ENCODE data around the gene MX1.

The MX1 gene

GRCh38 chr21:41488080-41488479 lies 62.0 kb downstream of the MX1 start:
- DNase-seq (ENCODE audit: low read depth in 2 of 3, low spot score in 1 of 3): no peak

GRCh38 chr21:41489329-41489728 lies 63.3 kb downstream of the MX1 start:
- no peak for DNase-seq (ENCODE audit: low read depth in 2 of 3, low spot score in 1 of 3)

GRCh38 chr21:41490330-41490729 lies 64.3 kb downstream of the MX1 start:
- no peak for DNase-seq (ENCODE audit: low read depth in 2 of 3, low spot score in 1 of 3)

GRCh38 chr21:41491412-41491811 lies 65.4 kb downstream of the MX1 start:
- no peak for DNase-seq (ENCODE audit: low read depth in 2 of 3, low spot score in 1 of 3)

- DNase-seq (ENCODE audit: low read depth in 2 of 3, low spot score in 1 of 3): no peak
Measured at GRCh38 chr21:41494242-41494641, 68.2 kb downstream of the MX1 start.

- DNase-seq (ENCODE audit: low read depth in 2 of 3, low spot score in 1 of 3): no peak
Measured at GRCh38 chr21:41497008-41497407, 71.0 kb downstream of the MX1 start.

GRCh38 chr21:41497788-41498187 lies 71.7 kb downstream of the MX1 start:
- no peak for DNase-seq (ENCODE audit: low read depth in 2 of 3, low spot score in 1 of 3)

GRCh38 chr21:41499920-41500319 lies 73.9 kb downstream of the MX1 start:
- DNase-seq (ENCODE audit: low read depth in 2 of 3, low spot score in 1 of 3): no peak

- no peak for DNase-seq (ENCODE audit: low read depth in 2 of 3, low spot score in 1 of 3)
Measured at GRCh38 chr21:41500363-41500762, 74.3 kb downstream of the MX1 start.

GRCh38 chr21:41500931-41501381 lies 74.9 kb downstream of the MX1 start:
- no peak for DNase-seq (ENCODE audit: low read depth in 2 of 3, low spot score in 1 of 3)

GRCh38 chr21:41501919-41502318 lies 75.9 kb downstream of the MX1 start:
- no peak for DNase-seq (ENCODE audit: low read depth in 2 of 3, low spot score in 1 of 3)

- no peak for DNase-seq (ENCODE audit: low read depth in 2 of 3, low spot score in 1 of 3)
Measured at GRCh38 chr21:41503331-41503730, 77.3 kb downstream of the MX1 start.

GRCh38 chr21:41504030-41504429 lies 78.0 kb downstream of the MX1 start:
- no peak for DNase-seq (ENCODE audit: low read depth in 2 of 3, low spot score in 1 of 3)

GRCh38 chr21:41506005-41506594 lies 80.1 kb downstream of the MX1 start:
- no peak for DNase-seq (ENCODE audit: low read depth in 2 of 3, low spot score in 1 of 3)

- no peak for DNase-seq (ENCODE audit: low read depth in 2 of 3, low spot score in 1 of 3)
Measured at GRCh38 chr21:41506611-41507520, 80.8 kb downstream of the MX1 start.

- no peak for DNase-seq (ENCODE audit: low read depth in 2 of 3, low spot score in 1 of 3)
Measured at GRCh38 chr21:41507521-41508414, 81.7 kb downstream of the MX1 start, which contains the start of gene TMPRSS2. Gene TMPRSS2 (minus strand): TSS chr21:41508158. CDS start chr21:41498133, 10,025 bp downstream.

- no peak for DNase-seq (ENCODE audit: low read depth in 2 of 3, low spot score in 1 of 3)
Measured at GRCh38 chr21:41508415-41509144, 82.5 kb downstream of the MX1 start.

Data from stimulated activated CD4-positive, alpha-beta T cell treated with anti-CD3 and anti-CD28 coated beads, Interleukin-12 subunit alpha, Interleukin-12 subunit beta, amount 100 ng/mL, for 48 hours (primary cell).